Lower leg skin (tissue), 3 donors: ENCODE results near the gene KRT3.

Source experiments
- CTCF ChIP-seq, 3 donors: fragments of 450-650 bp; IDR thresholded peaks; one replicate each; pipeline ENCODE4 v1.5.1; 2016; ENCODE audit warnings: antibody characterized with exemption in 3 of 3, mild to moderate bottlenecking in 3 of 3, moderate library complexity in 2 of 3
- POLR2A ChIP-seq, 2 donors: fragments of 450-650 bp; IDR thresholded peaks; one replicate each; pipeline ENCODE4 v1.6.1; 2016 to 2017; ENCODE audit warnings: antibody characterized with exemption in 2 of 2, mild to moderate bottlenecking in 1 of 2, moderate library complexity in 1 of 2

DNA sequence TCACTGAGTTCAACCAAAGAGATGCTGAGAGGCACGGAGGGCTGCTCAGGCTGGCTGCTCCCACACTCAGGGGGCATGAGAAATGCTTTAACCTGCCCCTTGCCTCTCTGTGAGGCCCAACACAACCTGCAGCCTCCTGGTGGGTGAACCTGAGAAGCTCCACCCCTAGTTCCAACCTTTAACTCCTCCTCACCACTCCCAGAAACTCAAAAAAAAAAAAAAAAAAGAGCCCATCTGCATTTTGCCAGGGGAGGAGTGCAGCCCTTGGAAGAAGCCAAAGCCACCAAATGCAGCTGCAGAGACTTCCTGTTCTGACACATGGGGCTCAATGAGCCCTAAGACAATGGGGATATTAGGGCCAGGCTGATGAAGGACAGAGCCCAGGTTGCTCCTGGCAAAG, 9.1 kb upstream of the KRT3 start:
- TF ChIP-seq CTCF (IDR thresholded peaks at IDR 0.05) = no peak
- TF ChIP-seq POLR2A (IDR thresholded peaks at IDR 0.05) = no peak
